K562 (cell line): ENCODE measurements around the gene RNF217. TPM values are rescaled to one million over a fixed set of nuclear protein-coding genes. Genes with fewer than 3 reads are reported as not detected.
A peak's percentile ranks its signal among the peaks of the same experiment; 100 is the strongest.

ENCODE experiments used
- CBX3 ChIP-seq, 2 experiments: IDR thresholded peaks; 1 replicate in 1 of 2; 2 replicates in 1 of 2; pipeline ENCODE4 v1.6.1; 2012; ENCODE audit warnings: inconsistent platforms in 2 of 2, low read length in 2 of 2, borderline replicate concordance in 1 of 2, control low read depth in 1 of 2
- EP400 ChIP-seq: fragments of 450-650 bp; IDR thresholded peaks from 2 replicates; pipeline ENCODE4 v1.6.1; 2017; ENCODE audit warnings: antibody characterized with exemption, mild to moderate bottlenecking, moderate library complexity
- FOSL1 ChIP-seq: fragments of 200-800 bp; sonication (Bioruptor generic); conservative IDR thresholded peaks from 2 replicates; pipeline ENCODE4 v1.6.1; 2016; ENCODE audit warnings: missing genetic modification characterization, missing compliant biosample characterization
- FOXJ2 ChIP-seq: fragments of 200-800 bp; sonication (Bioruptor generic); IDR thresholded peaks from 2 replicates; pipeline ENCODE4 v1.6.1; 2016; ENCODE audit warnings: missing genetic modification characterization, missing compliant biosample characterization
- NCOA4 ChIP-seq: fragments of 450-650 bp; IDR thresholded peaks from 2 replicates; pipeline ENCODE4 v1.6.1; 2018; ENCODE audit warnings: mild to moderate bottlenecking; ENCODE audit not compliant: partially characterized antibody
- NRF1 ChIP-seq, 2 experiments: fragments of 450-650 bp; IDR thresholded peaks in 1 of 2; conservative IDR thresholded peaks in 1 of 2; 2 replicates each; pipeline ENCODE4 v1.6.1; 2014; ENCODE audit warnings: mild to moderate bottlenecking in 2 of 2
- PHTF2 ChIP-seq: fragments of 250-450 bp; sonication (Bioruptor Pico); IDR thresholded peaks from 2 replicates; pipeline ENCODE4 v1.5.0; 2021; ENCODE audit warnings: mild to moderate bottlenecking
- SMAD3 ChIP-seq: fragments of 450-650 bp; formaldehyde crosslinking; conservative IDR thresholded peaks from 2 replicates; pipeline ENCODE4 v1.4.0; 2020; ENCODE audit warnings: mild to moderate bottlenecking
- STAG1 ChIP-seq: sonication (generic); formaldehyde crosslinking; IDR thresholded peaks from 2 replicates; pipeline ENCODE4 v1.5.0; 2020; ENCODE audit warnings: missing genetic modification reagents, borderline replicate concordance
- TARDBP ChIP-seq: fragments of 450-650 bp; IDR thresholded peaks from 2 replicates; pipeline ENCODE4 v1.6.1; 2016
- ZNF12 ChIP-seq: sonication (generic); formaldehyde crosslinking; IDR thresholded peaks from 2 replicates; pipeline ENCODE4 v1.4.0; 2020; ENCODE audit warnings: mild to moderate bottlenecking, missing genetic modification reagents
- polyA plus RNA-seq, 8 experiments: library from polyadenylated mRNA; depleted of rRNA in 4 of 8; stranded (reverse) in 5 of 8; unstranded in 3 of 8; fragments of >200 nt; fragmentation: Nextera tagmentation in 2 of 8; fragmentation: Illumina TruSeq in 1 of 8; extraction: Ambion mirVana in 2 of 8; extraction: Trizol in 1 of 8; gene quantifications; 2 replicates each; pipeline versions ENCODE4 v1.2.1 to v1.2.3, GENCODE V29; 2011 to 2014; ENCODE audit warnings: inconsistent platforms in 1 of 8, missing spikeins in 1 of 8
- total RNA-seq, 7 experiments: library from RNA; depleted of rRNA in 6 of 7; stranded (reverse); fragments of >200 nt in 6 of 7; fragmentation: Illumina TruSeq in 2 of 7; extraction: Trizol in 2 of 7; gene quantifications; 2 replicates each; pipeline versions ENCODE4 v1.2.1 to v1.2.3, GENCODE V29; 2011 to 2021; ENCODE audit warnings: low replicate concordance in 1 of 7
- TF ChIP-seq, protein P1 (sequence below): fragments of 450-650 bp; IDR thresholded peaks from 2 replicates; pipeline ENCODE4 v1.6.1; 2016; ENCODE audit warnings: mild to moderate bottlenecking, moderate library complexity
- TF ChIP-seq, protein P2 (sequence below), 2 experiments: IDR thresholded peaks in 1 of 2; conservative IDR thresholded peaks in 1 of 2; 2 replicates each; pipeline ENCODE4 v1.6.1; 2016; ENCODE audit warnings: low read depth in 2 of 2, mild to moderate bottlenecking in 1 of 2, missing compliant biosample characterization in 1 of 2, missing genetic modification characterization in 1 of 2, moderate library complexity in 1 of 2

RNF217 gene
- total and polyA plus RNA-seq, 9 of the 15 experiments (the other 6 are each of a cell fraction or from before 2014, with no cell fraction given): 2.9 to 25.6 (median 12.0) TPM

DNA sequence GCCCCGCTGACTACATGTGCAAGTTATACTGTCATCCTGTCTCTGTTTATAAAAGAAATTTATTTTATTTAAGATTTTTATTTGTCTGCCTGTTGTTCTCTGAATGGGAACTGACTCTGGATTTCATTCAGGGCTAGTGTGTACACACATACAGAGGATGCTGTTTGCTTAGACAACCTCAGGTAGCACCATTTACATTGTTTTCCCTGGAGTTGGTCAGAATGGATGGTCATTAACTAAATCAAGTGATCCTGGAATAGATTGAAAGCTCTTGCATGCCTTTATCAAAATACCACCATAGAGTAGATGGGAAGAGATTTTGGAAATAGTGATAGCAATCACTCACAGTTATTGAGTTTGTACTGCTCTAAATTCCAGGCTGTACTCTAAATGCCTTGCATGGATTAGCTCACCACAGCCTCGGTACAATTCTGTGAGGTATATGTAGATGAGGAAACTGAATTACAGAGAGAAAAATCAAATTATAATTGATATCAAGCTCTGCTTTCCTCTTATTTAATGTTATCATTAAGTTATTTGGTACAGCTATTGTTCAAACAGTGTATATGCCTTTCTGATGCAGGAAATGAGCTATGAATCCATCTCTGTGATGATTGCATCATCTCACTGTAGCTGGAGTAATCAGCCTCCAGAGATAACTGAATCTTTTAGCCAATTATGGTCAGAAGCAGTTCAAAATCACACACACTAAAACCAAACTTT lies 51.9 kb downstream of the RNF217 start (continued):
- TF ChIP-seq, protein P1, sequence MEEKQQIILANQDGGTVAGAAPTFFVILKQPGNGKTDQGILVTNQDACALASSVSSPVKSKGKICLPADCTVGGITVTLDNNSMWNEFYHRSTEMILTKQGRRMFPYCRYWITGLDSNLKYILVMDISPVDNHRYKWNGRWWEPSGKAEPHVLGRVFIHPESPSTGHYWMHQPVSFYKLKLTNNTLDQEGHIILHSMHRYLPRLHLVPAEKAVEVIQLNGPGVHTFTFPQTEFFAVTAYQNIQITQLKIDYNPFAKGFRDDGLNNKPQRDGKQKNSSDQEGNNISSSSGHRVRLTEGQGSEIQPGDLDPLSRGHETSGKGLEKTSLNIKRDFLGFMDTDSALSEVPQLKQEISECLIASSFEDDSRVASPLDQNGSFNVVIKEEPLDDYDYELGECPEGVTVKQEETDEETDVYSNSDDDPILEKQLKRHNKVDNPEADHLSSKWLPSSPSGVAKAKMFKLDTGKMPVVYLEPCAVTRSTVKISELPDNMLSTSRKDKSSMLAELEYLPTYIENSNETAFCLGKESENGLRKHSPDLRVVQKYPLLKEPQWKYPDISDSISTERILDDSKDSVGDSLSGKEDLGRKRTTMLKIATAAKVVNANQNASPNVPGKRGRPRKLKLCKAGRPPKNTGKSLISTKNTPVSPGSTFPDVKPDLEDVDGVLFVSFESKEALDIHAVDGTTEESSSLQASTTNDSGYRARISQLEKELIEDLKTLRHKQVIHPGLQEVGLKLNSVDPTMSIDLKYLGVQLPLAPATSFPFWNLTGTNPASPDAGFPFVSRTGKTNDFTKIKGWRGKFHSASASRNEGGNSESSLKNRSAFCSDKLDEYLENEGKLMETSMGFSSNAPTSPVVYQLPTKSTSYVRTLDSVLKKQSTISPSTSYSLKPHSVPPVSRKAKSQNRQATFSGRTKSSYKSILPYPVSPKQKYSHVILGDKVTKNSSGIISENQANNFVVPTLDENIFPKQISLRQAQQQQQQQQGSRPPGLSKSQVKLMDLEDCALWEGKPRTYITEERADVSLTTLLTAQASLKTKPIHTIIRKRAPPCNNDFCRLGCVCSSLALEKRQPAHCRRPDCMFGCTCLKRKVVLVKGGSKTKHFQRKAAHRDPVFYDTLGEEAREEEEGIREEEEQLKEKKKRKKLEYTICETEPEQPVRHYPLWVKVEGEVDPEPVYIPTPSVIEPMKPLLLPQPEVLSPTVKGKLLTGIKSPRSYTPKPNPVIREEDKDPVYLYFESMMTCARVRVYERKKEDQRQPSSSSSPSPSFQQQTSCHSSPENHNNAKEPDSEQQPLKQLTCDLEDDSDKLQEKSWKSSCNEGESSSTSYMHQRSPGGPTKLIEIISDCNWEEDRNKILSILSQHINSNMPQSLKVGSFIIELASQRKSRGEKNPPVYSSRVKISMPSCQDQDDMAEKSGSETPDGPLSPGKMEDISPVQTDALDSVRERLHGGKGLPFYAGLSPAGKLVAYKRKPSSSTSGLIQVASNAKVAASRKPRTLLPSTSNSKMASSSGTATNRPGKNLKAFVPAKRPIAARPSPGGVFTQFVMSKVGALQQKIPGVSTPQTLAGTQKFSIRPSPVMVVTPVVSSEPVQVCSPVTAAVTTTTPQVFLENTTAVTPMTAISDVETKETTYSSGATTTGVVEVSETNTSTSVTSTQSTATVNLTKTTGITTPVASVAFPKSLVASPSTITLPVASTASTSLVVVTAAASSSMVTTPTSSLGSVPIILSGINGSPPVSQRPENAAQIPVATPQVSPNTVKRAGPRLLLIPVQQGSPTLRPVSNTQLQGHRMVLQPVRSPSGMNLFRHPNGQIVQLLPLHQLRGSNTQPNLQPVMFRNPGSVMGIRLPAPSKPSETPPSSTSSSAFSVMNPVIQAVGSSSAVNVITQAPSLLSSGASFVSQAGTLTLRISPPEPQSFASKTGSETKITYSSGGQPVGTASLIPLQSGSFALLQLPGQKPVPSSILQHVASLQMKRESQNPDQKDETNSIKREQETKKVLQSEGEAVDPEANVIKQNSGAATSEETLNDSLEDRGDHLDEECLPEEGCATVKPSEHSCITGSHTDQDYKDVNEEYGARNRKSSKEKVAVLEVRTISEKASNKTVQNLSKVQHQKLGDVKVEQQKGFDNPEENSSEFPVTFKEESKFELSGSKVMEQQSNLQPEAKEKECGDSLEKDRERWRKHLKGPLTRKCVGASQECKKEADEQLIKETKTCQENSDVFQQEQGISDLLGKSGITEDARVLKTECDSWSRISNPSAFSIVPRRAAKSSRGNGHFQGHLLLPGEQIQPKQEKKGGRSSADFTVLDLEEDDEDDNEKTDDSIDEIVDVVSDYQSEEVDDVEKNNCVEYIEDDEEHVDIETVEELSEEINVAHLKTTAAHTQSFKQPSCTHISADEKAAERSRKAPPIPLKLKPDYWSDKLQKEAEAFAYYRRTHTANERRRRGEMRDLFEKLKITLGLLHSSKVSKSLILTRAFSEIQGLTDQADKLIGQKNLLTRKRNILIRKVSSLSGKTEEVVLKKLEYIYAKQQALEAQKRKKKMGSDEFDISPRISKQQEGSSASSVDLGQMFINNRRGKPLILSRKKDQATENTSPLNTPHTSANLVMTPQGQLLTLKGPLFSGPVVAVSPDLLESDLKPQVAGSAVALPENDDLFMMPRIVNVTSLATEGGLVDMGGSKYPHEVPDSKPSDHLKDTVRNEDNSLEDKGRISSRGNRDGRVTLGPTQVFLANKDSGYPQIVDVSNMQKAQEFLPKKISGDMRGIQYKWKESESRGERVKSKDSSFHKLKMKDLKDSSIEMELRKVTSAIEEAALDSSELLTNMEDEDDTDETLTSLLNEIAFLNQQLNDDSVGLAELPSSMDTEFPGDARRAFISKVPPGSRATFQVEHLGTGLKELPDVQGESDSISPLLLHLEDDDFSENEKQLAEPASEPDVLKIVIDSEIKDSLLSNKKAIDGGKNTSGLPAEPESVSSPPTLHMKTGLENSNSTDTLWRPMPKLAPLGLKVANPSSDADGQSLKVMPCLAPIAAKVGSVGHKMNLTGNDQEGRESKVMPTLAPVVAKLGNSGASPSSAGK: no peak; the same call in 1 of the 2 replicates
- TF ChIP-seq EP400 (peak; percentile 64), STAG1 (CRISPR knock-in tag) (no peak), FOSL1 (tag) (peak; percentile 44), ZNF12 (CRISPR knock-in tag) (no peak), PHTF2 (no peak), TARDBP (0 out of 2 replicates have a peak, but pooled peaks have one; percentile 15), NRF1 (conservative IDR thresholded peaks at IDR 0.05 in 1 of 2, IDR thresholded peaks at IDR 0.05 in 1 of 2) (peak in 1 of 2 experiments; percentile 18; a peak in 1 of 4 replicates), CBX3 (IDR thresholded peaks at IDR 0.05; ENCODE audit: borderline replicate concordance in 1 of 2, low read length in 2 of 2) (no peak), SMAD3 (CRISPR knock-in tag) (no peak), FOXJ2 (peak; percentile 85), NCOA4 (no peak)
- TF ChIP-seq, protein P2, sequence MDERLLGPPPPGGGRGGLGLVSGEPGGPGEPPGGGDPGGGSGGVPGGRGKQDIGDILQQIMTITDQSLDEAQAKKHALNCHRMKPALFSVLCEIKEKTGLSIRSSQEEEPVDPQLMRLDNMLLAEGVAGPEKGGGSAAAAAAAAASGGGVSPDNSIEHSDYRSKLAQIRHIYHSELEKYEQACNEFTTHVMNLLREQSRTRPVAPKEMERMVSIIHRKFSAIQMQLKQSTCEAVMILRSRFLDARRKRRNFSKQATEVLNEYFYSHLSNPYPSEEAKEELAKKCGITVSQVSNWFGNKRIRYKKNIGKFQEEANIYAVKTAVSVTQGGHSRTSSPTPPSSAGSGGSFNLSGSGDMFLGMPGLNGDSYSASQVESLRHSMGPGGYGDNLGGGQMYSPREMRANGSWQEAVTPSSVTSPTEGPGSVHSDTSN (CRISPR knock-in tag; IDR thresholded peaks at IDR 0.05; ENCODE audit: low read depth): no peak
- TF ChIP-seq, protein P2 (tag; conservative IDR thresholded peaks at IDR 0.05; ENCODE audit: low read depth): 0 out of 2 replicates have a peak, but pooled peaks have one; percentile 20
